Measurements from ENCODE around the gene FBXW5. TPM values are rescaled to one million over a fixed set of nuclear protein-coding genes. Genes with fewer than 3 reads are reported as not detected.

Gene FBXW5, protein sequence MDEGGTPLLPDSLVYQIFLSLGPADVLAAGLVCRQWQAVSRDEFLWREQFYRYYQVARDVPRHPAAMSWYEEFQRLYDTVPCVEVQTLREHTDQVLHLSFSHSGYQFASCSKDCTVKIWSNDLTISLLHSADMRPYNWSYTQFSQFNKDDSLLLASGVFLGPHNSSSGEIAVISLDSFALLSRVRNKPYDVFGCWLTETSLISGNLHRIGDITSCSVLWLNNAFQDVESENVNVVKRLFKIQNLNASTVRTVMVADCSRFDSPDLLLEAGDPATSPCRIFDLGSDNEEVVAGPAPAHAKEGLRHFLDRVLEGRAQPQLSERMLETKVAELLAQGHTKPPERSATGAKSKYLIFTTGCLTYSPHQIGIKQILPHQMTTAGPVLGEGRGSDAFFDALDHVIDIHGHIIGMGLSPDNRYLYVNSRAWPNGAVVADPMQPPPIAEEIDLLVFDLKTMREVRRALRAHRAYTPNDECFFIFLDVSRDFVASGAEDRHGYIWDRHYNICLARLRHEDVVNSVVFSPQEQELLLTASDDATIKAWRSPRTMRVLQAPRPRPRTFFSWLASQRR
- 100 to 1,000 TPM; 101 to 166 (median 142) TPM for total RNA-seq

DNA sequence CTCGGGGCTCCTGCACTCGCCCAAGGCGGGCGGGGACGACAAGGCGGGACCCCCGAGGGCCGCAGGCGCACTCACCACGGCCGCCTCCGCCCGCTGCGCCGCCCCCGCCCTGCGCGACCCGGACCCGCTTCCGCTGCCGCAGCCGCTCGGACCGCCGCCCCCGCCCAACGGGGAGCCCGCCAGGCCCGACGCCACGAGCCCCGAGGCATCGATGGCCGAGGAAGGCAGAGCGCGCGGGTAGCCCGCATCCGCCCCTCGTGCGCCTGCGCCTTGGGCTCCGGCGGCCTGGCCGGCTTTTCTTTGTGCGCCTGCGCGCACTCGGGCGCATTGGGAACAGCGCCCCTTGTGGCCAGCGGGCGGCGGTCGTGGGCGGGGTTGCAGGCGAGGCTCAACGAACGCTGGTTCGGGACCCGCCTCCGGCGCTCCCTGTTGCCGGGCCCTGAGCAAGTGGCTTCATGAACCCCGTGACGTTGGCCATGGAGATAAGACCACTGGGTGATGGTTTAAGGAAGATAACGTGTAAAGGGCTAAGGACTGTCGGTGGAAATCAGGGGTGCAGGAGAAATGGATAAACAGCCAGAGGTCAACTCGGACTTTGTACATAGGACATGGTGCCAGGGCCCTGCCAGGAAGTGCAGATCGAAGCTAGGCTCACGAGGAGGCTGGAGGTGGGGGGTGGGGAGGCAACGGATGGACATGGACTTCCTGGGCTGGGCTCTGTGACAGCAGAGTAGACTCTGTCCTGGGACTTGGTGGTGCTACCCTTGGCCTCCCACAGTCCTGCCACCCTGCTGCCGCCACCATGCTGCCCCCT is at the start of gene FBXW5, which contains the start of gene C8G:
FBXW5 (minus strand) TSS at position 220 of the 814 bp plus-strand sequence. CDS start 655 bp downstream, outside the sequence.
C8G (plus strand) TSS at position 725 of the 814 bp plus-strand sequence; CDS start at position 803, 78 bp downstream.
- H3K27me3 ChIP-seq = no peaks in the 10 kb centered on the region
- H3K4me3 ChIP-seq = peak within 1 kb of the TSS; percentile 83
- peaks cover 41% of the 10 kb centered on the region for H3K4me1 ChIP-seq
- DNase-seq (ENCODE audit: low spot score in 2 of 2) = peak; percentile 95
- 20% methylated on average over 12 of the region's 74 CpGs for WGBS
- TF ChIP-seq, protein P1, sequence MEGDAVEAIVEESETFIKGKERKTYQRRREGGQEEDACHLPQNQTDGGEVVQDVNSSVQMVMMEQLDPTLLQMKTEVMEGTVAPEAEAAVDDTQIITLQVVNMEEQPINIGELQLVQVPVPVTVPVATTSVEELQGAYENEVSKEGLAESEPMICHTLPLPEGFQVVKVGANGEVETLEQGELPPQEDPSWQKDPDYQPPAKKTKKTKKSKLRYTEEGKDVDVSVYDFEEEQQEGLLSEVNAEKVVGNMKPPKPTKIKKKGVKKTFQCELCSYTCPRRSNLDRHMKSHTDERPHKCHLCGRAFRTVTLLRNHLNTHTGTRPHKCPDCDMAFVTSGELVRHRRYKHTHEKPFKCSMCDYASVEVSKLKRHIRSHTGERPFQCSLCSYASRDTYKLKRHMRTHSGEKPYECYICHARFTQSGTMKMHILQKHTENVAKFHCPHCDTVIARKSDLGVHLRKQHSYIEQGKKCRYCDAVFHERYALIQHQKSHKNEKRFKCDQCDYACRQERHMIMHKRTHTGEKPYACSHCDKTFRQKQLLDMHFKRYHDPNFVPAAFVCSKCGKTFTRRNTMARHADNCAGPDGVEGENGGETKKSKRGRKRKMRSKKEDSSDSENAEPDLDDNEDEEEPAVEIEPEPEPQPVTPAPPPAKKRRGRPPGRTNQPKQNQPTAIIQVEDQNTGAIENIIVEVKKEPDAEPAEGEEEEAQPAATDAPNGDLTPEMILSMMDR (IDR thresholded peaks at IDR 0.05) = peak; percentile 97 to 100
- TF ChIP-seq POLR2A (IDR thresholded peaks at IDR 0.05) = peak in 1 of 2 donors; percentile 56
- peak in 1 of 3 donors; percentile 23 for TF ChIP-seq POLR2AphosphoS5 (IDR thresholded peaks at IDR 0.05)
- TF ChIP-seq EP300 (IDR thresholded peaks at IDR 0.05) = no peak
- peaks cover 33% of the 10 kb centered on the region for H3K36me3 ChIP-seq
- no peaks in the 10 kb centered on the region for H3K9me3 ChIP-seq
- peak within 1 kb of the TSS; percentile 86 for H3K27ac ChIP-seq

DNA sequence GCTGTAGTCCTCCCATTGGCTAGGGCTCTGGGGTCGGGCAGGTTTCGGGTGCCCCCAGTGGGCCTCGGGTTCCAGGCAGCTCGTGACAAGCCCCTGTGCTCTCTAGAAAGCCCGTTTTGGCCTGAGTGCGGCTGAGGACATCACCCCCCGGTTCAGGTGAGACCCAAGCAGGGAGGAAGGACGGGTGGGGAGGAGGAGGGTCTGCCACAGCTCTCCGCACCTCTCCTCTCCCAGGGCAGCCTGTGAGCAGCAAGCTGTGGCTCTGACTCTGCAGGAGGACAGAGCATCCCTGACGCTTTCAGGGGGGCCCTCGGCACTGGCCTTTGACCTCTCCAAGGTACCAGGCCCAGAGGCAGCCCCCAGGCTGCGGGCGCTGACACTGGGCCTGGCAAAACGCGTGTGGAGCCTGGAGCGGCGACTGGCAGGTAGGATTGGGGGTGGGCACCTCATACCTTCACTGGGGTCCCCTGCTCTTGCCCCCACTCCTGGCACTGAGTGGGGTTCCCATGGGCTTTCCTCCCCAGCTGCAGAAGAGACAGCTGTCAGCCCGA is 48.4 kb upstream of the FBXW5 start:
- 40% methylated on average over 1 of the region's 18 CpGs for WGBS
- peaks cover 63% of the 10 kb centered on the region for H3K4me1 ChIP-seq
- no peaks in the 10 kb centered on the region for H3K36me3 ChIP-seq
- DNase-seq (ENCODE audit: low spot score in 2 of 2) = no peak
- H3K4me3 ChIP-seq = peak overlapping the region; percentile 82
- peak overlapping the region; percentile 82 for H3K27ac ChIP-seq
- TF ChIP-seq POLR2A (IDR thresholded peaks at IDR 0.05) = no peak
- TF ChIP-seq, protein P1 (IDR thresholded peaks at IDR 0.05) = no peak
- no peak for TF ChIP-seq POLR2AphosphoS5 (IDR thresholded peaks at IDR 0.05)
- no peak for TF ChIP-seq EP300 (IDR thresholded peaks at IDR 0.05)
- H3K9me3 ChIP-seq = no peaks in the 10 kb centered on the region
- H3K27me3 ChIP-seq = peaks cover 4% of the 10 kb centered on the region

DNA sequence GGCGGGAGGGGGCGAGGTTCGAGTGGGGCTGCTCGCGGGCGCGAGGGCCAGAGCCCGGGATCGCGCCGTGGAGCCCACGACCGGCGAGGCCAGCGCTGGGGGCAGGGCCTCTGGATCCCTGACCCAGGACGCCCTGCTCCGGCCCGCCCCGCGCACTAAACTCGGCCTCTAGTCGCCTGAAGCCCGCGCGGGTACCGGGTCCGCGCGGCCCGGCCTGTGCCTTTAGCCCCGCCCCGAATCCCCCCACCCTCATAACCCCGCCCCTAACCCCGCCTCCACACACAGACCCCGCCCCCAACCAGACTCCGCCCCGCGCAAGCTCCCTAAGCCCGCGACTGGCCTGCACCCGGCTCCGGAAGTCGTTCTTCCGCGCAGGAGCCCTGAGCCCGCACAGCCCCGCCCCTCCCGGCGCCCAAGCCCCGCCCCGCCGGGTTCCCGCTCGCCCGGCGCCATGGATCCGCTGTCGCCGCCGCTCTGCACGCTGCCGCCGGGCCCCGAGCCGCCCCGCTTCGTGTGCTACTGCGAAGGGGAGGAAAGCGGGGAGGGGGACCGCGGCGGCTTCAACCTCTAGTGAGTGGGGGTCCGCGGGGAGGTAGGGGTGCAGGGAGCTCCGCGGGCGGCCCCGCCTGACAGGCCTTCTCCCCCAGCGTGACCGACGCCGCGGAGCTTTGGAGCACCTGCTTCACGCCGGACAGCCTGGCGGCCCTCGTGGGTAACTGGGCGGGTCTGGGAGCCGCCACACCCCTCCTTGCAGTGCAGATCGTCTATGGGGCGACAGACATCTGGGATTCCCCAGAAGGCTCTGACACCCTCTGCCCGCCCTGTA is 47.7 kb upstream of the FBXW5 start, which contains the start of gene PAXX:
PAXX (plus strand) TSS at position 430 of the 826 bp plus-strand sequence; CDS start at position 452, 22 bp downstream.
- peak within 1 kb of the TSS; percentile 82 for H3K27ac ChIP-seq
- peak within 1 kb of the TSS; percentile 82 for H3K4me3 ChIP-seq
- H3K36me3 ChIP-seq = no peaks in the 10 kb centered on the region
- DNase-seq (ENCODE audit: low spot score in 2 of 2) = peak; percentile 92 to 93
- peaks cover 56% of the 10 kb centered on the region for H3K4me1 ChIP-seq
- H3K27me3 ChIP-seq = no peaks in the 10 kb centered on the region
- H3K9me3 ChIP-seq = no peaks in the 10 kb centered on the region
- under 1% methylated on average over 26 of the region's 92 CpGs for WGBS
- TF ChIP-seq, protein P1 (IDR thresholded peaks at IDR 0.05) = no peak
- no peak for TF ChIP-seq EP300 (IDR thresholded peaks at IDR 0.05)
- no peak for TF ChIP-seq POLR2AphosphoS5 (IDR thresholded peaks at IDR 0.05)
- no peak for TF ChIP-seq POLR2A (IDR thresholded peaks at IDR 0.05)

DNA sequence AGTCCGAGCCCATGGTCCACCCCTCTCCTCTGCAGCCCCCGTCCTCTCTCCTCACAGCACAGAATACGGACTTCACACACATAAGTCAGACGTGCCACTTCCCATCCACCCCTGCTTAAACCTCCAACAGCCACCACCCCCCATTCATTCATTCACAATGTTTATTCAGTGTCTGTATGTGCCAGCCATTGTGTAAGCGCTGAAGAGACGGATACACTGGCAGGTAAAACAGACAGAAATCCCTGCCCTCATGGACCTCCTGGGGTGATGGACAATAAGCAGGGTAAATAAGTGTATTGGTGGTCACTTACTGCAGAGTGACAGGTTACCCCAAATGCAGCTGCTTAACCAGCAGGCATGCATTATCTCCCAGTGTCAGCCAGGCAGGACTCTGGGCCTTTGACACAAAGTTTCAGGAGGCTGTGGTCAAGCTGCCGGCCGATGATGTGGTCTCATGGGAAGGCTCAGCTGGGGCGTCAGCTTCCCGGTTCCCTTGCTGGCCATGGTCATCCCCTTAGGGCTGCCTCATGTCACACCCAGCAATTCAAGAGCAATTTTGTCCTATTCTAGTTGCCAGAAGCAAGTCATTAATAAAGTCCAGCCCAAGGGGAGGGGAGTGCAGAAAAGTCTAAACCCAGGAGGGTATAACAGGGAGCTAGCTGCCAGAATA is 45.8 kb upstream of the FBXW5 start:
- H3K27ac ChIP-seq = no peak overlapping the region
- no peak for TF ChIP-seq EP300 (IDR thresholded peaks at IDR 0.05)
- TF ChIP-seq, protein P1 (IDR thresholded peaks at IDR 0.05) = no peak
- no peak for TF ChIP-seq POLR2A (IDR thresholded peaks at IDR 0.05)
- no peak for TF ChIP-seq POLR2AphosphoS5 (IDR thresholded peaks at IDR 0.05)
- no peaks in the 10 kb centered on the region for H3K36me3 ChIP-seq
- H3K27me3 ChIP-seq = peaks cover 10% of the 10 kb centered on the region
- WGBS = 82% methylated on average over 10 of the region's 10 CpGs
- peaks cover 40% of the 10 kb centered on the region for H3K4me1 ChIP-seq
- no peaks in the 10 kb centered on the region for H3K9me3 ChIP-seq
- H3K4me3 ChIP-seq = no peak overlapping the region
- DNase-seq (ENCODE audit: low spot score in 2 of 2) = no peak

Measured in suprapubic skin (tissue), 4 donors.